ENCODE results near the gene XDH. TPM values are rescaled to one million over a fixed set of nuclear protein-coding genes. Genes with fewer than 3 reads are reported as not detected.

Gene XDH
- total RNA-seq, 1 donor from 2014 or later: not detected

GRCh38 chr2:31300309-31300708, 114.2 kb downstream of the XDH start:
- no peak overlapping the region for H3K4me3 ChIP-seq (ENCODE audit: low read length in 3 of 3)
- no peak overlapping the region for H3K27ac ChIP-seq (ENCODE audit: low read depth, low read length)
- no peaks in the 10 kb centered on the region for H3K27me3 ChIP-seq (ENCODE audit: control insufficient read depth in 3 of 3, insufficient read depth in 3 of 3, low read length in 3 of 3)
- H3K9ac ChIP-seq (ENCODE audit: low read depth in 1 of 3, low read length in 3 of 3): no peak overlapping the region
- H3K9me3 ChIP-seq (ENCODE audit: control insufficient read depth in 3 of 3, low read length in 3 of 3): no peaks in the 10 kb centered on the region
- H3K36me3 ChIP-seq (ENCODE audit: control insufficient read depth in 3 of 3, insufficient read depth in 3 of 3, low read length in 3 of 3): no peaks in the 10 kb centered on the region
- H3K4me1 ChIP-seq (ENCODE audit: control insufficient read depth in 3 of 3, insufficient read depth in 3 of 3, low read length in 3 of 3): peaks cover 12 to 24% (median 15%) of the 10 kb centered on the region in 3 donors

- Histone ChIP-seq H3K9me3 (ENCODE audit: control insufficient read depth in 3 of 3, low read length in 3 of 3) (no peaks in the 10 kb centered on the region), H3K27ac (ENCODE audit: low read depth, low read length) (no peak overlapping the region), H3K4me1 (ENCODE audit: control insufficient read depth in 3 of 3, insufficient read depth in 3 of 3, low read length in 3 of 3) (peaks cover 12 to 24% (median 15%) of the 10 kb centered on the region in 3 donors)
Measured at GRCh38 chr2:31299547-31299946, 115.0 kb downstream of the XDH start.

GRCh38 chr2:31297751-31298150, 116.8 kb downstream of the XDH start:
- Histone ChIP-seq H3K4me3 (ENCODE audit: low read length in 3 of 3) (no peak overlapping the region), H3K9me3 (ENCODE audit: control insufficient read depth in 3 of 3, low read length in 3 of 3) (no peaks in the 10 kb centered on the region), H3K27me3 (ENCODE audit: control insufficient read depth in 3 of 3, insufficient read depth in 3 of 3, low read length in 3 of 3) (no peaks in the 10 kb centered on the region), H3K4me1 (ENCODE audit: control insufficient read depth in 3 of 3, insufficient read depth in 3 of 3, low read length in 3 of 3) (peaks cover 12 to 24% (median 15%) of the 10 kb centered on the region in 3 donors), H3K9ac (ENCODE audit: low read depth in 1 of 3, low read length in 3 of 3) (no peak overlapping the region), H3K27ac (ENCODE audit: low read depth, low read length) (no peak overlapping the region), H3K36me3 (ENCODE audit: control insufficient read depth in 3 of 3, insufficient read depth in 3 of 3, low read length in 3 of 3) (no peaks in the 10 kb centered on the region)

More at GRCh38 chr2:31299547-31299946, 115.0 kb downstream of the XDH start:
- Histone ChIP-seq H3K4me3 (ENCODE audit: low read length in 3 of 3) (no peak overlapping the region), H3K9ac (ENCODE audit: low read depth in 1 of 3, low read length in 3 of 3) (no peak overlapping the region), H3K36me3 (ENCODE audit: control insufficient read depth in 3 of 3, insufficient read depth in 3 of 3, low read length in 3 of 3) (no peaks in the 10 kb centered on the region), H3K27me3 (ENCODE audit: control insufficient read depth in 3 of 3, insufficient read depth in 3 of 3, low read length in 3 of 3) (no peaks in the 10 kb centered on the region)

- H3K4me1 ChIP-seq (ENCODE audit: control insufficient read depth in 3 of 3, insufficient read depth in 3 of 3, low read length in 3 of 3): peaks cover 12 to 24% (median 15%) of the 10 kb centered on the region in 3 donors
- peak overlapping the region; percentile 34 for H3K27ac ChIP-seq (ENCODE audit: low read depth, low read length)
- no peaks in the 10 kb centered on the region for H3K27me3 ChIP-seq (ENCODE audit: control insufficient read depth in 3 of 3, insufficient read depth in 3 of 3, low read length in 3 of 3)
- no peak overlapping the region for H3K9ac ChIP-seq (ENCODE audit: low read depth in 1 of 3, low read length in 3 of 3)
- H3K9me3 ChIP-seq (ENCODE audit: control insufficient read depth in 3 of 3, low read length in 3 of 3): no peaks in the 10 kb centered on the region
- H3K36me3 ChIP-seq (ENCODE audit: control insufficient read depth in 3 of 3, insufficient read depth in 3 of 3, low read length in 3 of 3): no peaks in the 10 kb centered on the region
- no peak overlapping the region for H3K4me3 ChIP-seq (ENCODE audit: low read length in 3 of 3)
Measured at GRCh38 chr2:31296641-31297287, 117.8 kb downstream of the XDH start.

- Histone ChIP-seq H3K36me3 (ENCODE audit: control insufficient read depth in 3 of 3, insufficient read depth in 3 of 3, low read length in 3 of 3) (no peaks in the 10 kb centered on the region), H3K9me3 (ENCODE audit: control insufficient read depth in 3 of 3, low read length in 3 of 3) (no peaks in the 10 kb centered on the region), H3K9ac (ENCODE audit: low read depth in 1 of 3, low read length in 3 of 3) (no peak overlapping the region), H3K4me3 (ENCODE audit: low read length in 3 of 3) (no peak overlapping the region), H3K27ac (ENCODE audit: low read depth, low read length) (no peak overlapping the region), H3K4me1 (ENCODE audit: control insufficient read depth in 3 of 3, insufficient read depth in 3 of 3, low read length in 3 of 3) (peaks cover 12 to 24% (median 15%) of the 10 kb centered on the region in 3 donors), H3K27me3 (ENCODE audit: control insufficient read depth in 3 of 3, insufficient read depth in 3 of 3, low read length in 3 of 3) (no peaks in the 10 kb centered on the region)
Measured at GRCh38 chr2:31294196-31294595, 120.3 kb downstream of the XDH start.

- no peak overlapping the region for H3K9ac ChIP-seq (ENCODE audit: low read depth in 1 of 3, low read length in 3 of 3)
- no peak overlapping the region for H3K27ac ChIP-seq (ENCODE audit: low read depth, low read length)
- H3K36me3 ChIP-seq (ENCODE audit: control insufficient read depth in 3 of 3, insufficient read depth in 3 of 3, low read length in 3 of 3): no peaks in the 10 kb centered on the region
- no peaks in the 10 kb centered on the region for H3K4me1 ChIP-seq (ENCODE audit: control insufficient read depth in 3 of 3, insufficient read depth in 3 of 3, low read length in 3 of 3)
- no peaks in the 10 kb centered on the region for H3K27me3 ChIP-seq (ENCODE audit: control insufficient read depth in 3 of 3, insufficient read depth in 3 of 3, low read length in 3 of 3)
- H3K4me3 ChIP-seq (ENCODE audit: low read length in 3 of 3): no peak overlapping the region
- H3K9me3 ChIP-seq (ENCODE audit: control insufficient read depth in 3 of 3, low read length in 3 of 3): no peaks in the 10 kb centered on the region
Measured at GRCh38 chr2:31287654-31288053, 126.9 kb downstream of the XDH start.

- Histone ChIP-seq H3K27me3 (ENCODE audit: control insufficient read depth in 3 of 3, insufficient read depth in 3 of 3, low read length in 3 of 3) (no peaks in the 10 kb centered on the region), H3K9me3 (ENCODE audit: control insufficient read depth in 3 of 3, low read length in 3 of 3) (no peaks in the 10 kb centered on the region), H3K9ac (ENCODE audit: low read depth in 1 of 3, low read length in 3 of 3) (no peak overlapping the region), H3K27ac (ENCODE audit: low read depth, low read length) (no peak overlapping the region), H3K4me3 (ENCODE audit: low read length in 3 of 3) (no peak overlapping the region), H3K36me3 (ENCODE audit: control insufficient read depth in 3 of 3, insufficient read depth in 3 of 3, low read length in 3 of 3) (no peaks in the 10 kb centered on the region), H3K4me1 (ENCODE audit: control insufficient read depth in 3 of 3, insufficient read depth in 3 of 3, low read length in 3 of 3) (no peaks in the 10 kb centered on the region)
Measured at GRCh38 chr2:31286961-31287550, 127.5 kb downstream of the XDH start.

GRCh38 chr2:31286230-31286629, 128.3 kb downstream of the XDH start:
- no peaks in the 10 kb centered on the region for H3K27me3 ChIP-seq (ENCODE audit: control insufficient read depth in 3 of 3, insufficient read depth in 3 of 3, low read length in 3 of 3)
- no peaks in the 10 kb centered on the region for H3K9me3 ChIP-seq (ENCODE audit: control insufficient read depth in 3 of 3, low read length in 3 of 3)

More at GRCh38 chr2:31286230-31286629, 128.3 kb downstream of the XDH start:
- Histone ChIP-seq H3K4me1 (ENCODE audit: control insufficient read depth in 3 of 3, insufficient read depth in 3 of 3, low read length in 3 of 3) (no peaks in the 10 kb centered on the region), H3K36me3 (ENCODE audit: control insufficient read depth in 3 of 3, insufficient read depth in 3 of 3, low read length in 3 of 3) (no peaks in the 10 kb centered on the region), H3K4me3 (ENCODE audit: low read length in 3 of 3) (no peak overlapping the region), H3K27ac (ENCODE audit: low read depth, low read length) (no peak overlapping the region), H3K9ac (ENCODE audit: low read depth in 1 of 3, low read length in 3 of 3) (no peak overlapping the region)

Other genes starting within 250 kb of the XDH start
- not detected for gene CAPN14, start 197.2 kb downstream of the XDH start, total RNA-seq
- 2.6 TPM for gene EHD3, start 180.6 kb downstream of the XDH start, total RNA-seq
- not detected for gene SRD5A2, start 166.2 kb upstream of the XDH start, total RNA-seq

All from skeletal muscle tissue (tissue), 4 donors.